Gastrocnemius medialis (tissue), 4 donors: ENCODE measurements around the gene KATNB1. TPM values are rescaled to one million over a fixed set of nuclear protein-coding genes. Genes with fewer than 3 reads are reported as not detected.
"Not testable (repeated sequence)": the region's sequence is repeated elsewhere in the genome, so short reads cannot be mapped to it uniquely, and the experiment has no call there.

ENCODE experiments used
- ATAC-seq, 2 donors: fragments of 150-250 bp; one replicate each; pipeline ENCODE4 v1.9.1; 2016
- DNase-seq, 2 donors: peaks; one replicate each; pipeline ENCODE4 v3.0.0-alpha.2; 2019
- H3K27ac ChIP-seq, 4 donors: fragments of 200-600 bp; sonication (generic); 1 replicate in 1 of 4; 2 replicates in 3 of 4; pipeline ENCODE4 v1.5.1; 2016 to 2018; ENCODE audit warnings: mild to moderate bottlenecking in 2 of 4, moderate library complexity in 1 of 4
- H3K27me3 ChIP-seq, 3 donors: fragments of 200-600 bp; sonication (generic) in 2 of 3; 1 replicate in 1 of 3; 2 replicates in 2 of 3; pipeline versions ENCODE4 v1.5.1 to v1.6.0; 2016 to 2019; ENCODE audit warnings: mild to moderate bottlenecking in 1 of 3, moderate library complexity in 1 of 3
- H3K36me3 ChIP-seq, 2 donors: fragments of 200-600 bp; sonication (generic) in 1 of 2; one replicate each; pipeline ENCODE4 v1.5.1; 2017 to 2018
- H3K4me1 ChIP-seq, 2 donors: fragments of 200-600 bp; sonication (generic) in 1 of 2; one replicate each; pipeline ENCODE4 v1.5.1; 2016 to 2017; ENCODE audit warnings: mild to moderate bottlenecking in 2 of 2
- H3K4me3 ChIP-seq, 4 donors: fragments of 200-600 bp; sonication (generic) in 3 of 4; 1 replicate in 1 of 4; 2 replicates in 3 of 4; pipeline ENCODE4 v1.5.1; 2016 to 2019; ENCODE audit warnings: mild to moderate bottlenecking in 2 of 4
- H3K9me3 ChIP-seq, 3 donors: fragments of 200-600 bp; sonication (generic) in 2 of 3; 1 replicate in 1 of 3; 2 replicates in 2 of 3; pipeline ENCODE4 v1.5.1; 2016 to 2019
- POLR2A ChIP-seq, 2 donors: fragments of 450-650 bp; IDR thresholded peaks; one replicate each; pipeline ENCODE4 v1.6.1; 2017; ENCODE audit warnings: antibody characterized with exemption in 2 of 2, mild to moderate bottlenecking in 2 of 2, moderate library complexity in 2 of 2
- in situ Hi-C, 4 donors: fragments of 200-750 bp; cut with MboI; loops; one replicate each; pipeline versions ENCODE4 v1.15.0 to v1.8.0; 2017; ENCODE audit warnings: low sequenced_read_pairs in 4 of 4
- intact Hi-C: fragments of 100-400 bp; cut with DNase I; formaldehyde crosslinking; loops from one replicate; pipeline ENCODE4 v1.15.1; 2023; ENCODE audit warnings: low total_unique reads
- total RNA-seq, 4 donors: library from RNA; depleted of rRNA; stranded (reverse); fragments of >200 nt; gene quantifications; one replicate each; pipeline versions ENCODE4 v1.1.0 to v1.2.3, GENCODE V29; 2016
- TF ChIP-seq, protein P1 (sequence below), 5 experiments: fragments of 450-650 bp in 3 of 5; fragments of 200-600 bp in 2 of 5; sonication (generic) in 2 of 5; IDR thresholded peaks in 4 of 5; conservative IDR thresholded peaks in 1 of 5; 1 replicate in 4 of 5; 2 replicates in 1 of 5; pipeline ENCODE4 v1.5.1; 2016 to 2019; ENCODE audit warnings: antibody characterized with exemption in 5 of 5, mild to moderate bottlenecking in 3 of 5, moderate library complexity in 3 of 5

KATNB1 gene
- total RNA-seq, 4 donors from 2014 or later = 10.7 to 18.0 (median 14.2) TPM

DNA sequence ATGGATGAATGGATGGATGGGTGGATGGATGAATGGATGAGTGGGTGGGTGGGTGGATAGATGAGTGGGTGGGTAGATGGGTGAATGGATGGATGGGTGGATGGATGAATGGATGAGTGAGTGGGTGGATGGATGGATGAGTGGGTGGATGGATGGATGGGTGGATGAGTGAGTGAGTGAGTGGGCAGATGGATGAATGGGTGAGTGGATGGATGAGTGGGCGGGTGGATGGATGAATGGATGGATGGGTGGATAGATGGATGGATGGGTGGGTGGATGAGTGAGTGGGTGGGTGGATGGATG is 6.4 kb upstream of the KATNB1 start:
- intact Hi-C loops (no loop called here), in situ Hi-C loops (loop anchor here in 2 of 4 donors (25.0 kb wide), 2 partner anchors 283 to 292 kb away; partner anchors contain the start of genes CIAPIN1 (in 1 of the 2), COQ9 (in 1 of the 2), USB1 (in 1 of the 2) and ZNF319 (in 1 of the 2))
- no peaks in the 10 kb centered on the region for H3K4me1 ChIP-seq
- H3K27ac ChIP-seq = no peak overlapping the region
- H3K27me3 ChIP-seq = no peaks in the 10 kb centered on the region
- TF ChIP-seq, protein P1, sequence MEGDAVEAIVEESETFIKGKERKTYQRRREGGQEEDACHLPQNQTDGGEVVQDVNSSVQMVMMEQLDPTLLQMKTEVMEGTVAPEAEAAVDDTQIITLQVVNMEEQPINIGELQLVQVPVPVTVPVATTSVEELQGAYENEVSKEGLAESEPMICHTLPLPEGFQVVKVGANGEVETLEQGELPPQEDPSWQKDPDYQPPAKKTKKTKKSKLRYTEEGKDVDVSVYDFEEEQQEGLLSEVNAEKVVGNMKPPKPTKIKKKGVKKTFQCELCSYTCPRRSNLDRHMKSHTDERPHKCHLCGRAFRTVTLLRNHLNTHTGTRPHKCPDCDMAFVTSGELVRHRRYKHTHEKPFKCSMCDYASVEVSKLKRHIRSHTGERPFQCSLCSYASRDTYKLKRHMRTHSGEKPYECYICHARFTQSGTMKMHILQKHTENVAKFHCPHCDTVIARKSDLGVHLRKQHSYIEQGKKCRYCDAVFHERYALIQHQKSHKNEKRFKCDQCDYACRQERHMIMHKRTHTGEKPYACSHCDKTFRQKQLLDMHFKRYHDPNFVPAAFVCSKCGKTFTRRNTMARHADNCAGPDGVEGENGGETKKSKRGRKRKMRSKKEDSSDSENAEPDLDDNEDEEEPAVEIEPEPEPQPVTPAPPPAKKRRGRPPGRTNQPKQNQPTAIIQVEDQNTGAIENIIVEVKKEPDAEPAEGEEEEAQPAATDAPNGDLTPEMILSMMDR (IDR thresholded peaks at IDR 0.05 in 4 of 5, conservative IDR thresholded peaks at IDR 0.05 in 1 of 5) = no peak
- TF ChIP-seq POLR2A (IDR thresholded peaks at IDR 0.05) = no peak
- H3K4me3 ChIP-seq = no peak overlapping the region
- no peaks in the 10 kb centered on the region for H3K36me3 ChIP-seq
- DNase-seq (no peak), ATAC-seq (no peak)
- no peaks in the 10 kb centered on the region for H3K9me3 ChIP-seq

DNA sequence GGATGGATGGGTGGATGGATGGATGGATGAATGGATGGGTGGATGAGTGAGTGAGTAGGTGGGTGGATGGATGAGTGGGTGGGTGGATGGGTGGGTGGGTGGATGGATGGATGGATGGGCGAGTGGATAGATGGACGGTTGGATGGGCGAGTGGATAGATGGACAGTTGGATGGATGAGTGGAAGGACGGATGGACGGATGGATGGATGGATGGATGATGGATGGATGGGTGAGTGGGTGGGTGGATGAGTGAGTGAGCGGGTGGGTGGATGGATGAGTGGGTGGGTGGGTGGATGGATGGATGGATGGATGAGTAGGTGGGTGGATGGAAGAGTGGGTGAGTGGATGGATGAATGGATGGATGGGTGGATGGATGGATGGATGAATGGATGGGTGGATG is 5.7 kb upstream of the KATNB1 start:
- in situ Hi-C loops = loop anchor here in 2 of 4 donors (25.0 kb wide), 2 partner anchors 282 to 293 kb away; partner anchors contain the start of genes CIAPIN1 (in 1 of the 2), COQ9 (in 1 of the 2), USB1 (in 1 of the 2) and ZNF319 (in 1 of the 2)
- H3K9me3 ChIP-seq, ATAC-seq, H3K36me3 ChIP-seq, H3K4me3 ChIP-seq, H3K27me3 ChIP-seq, H3K27ac ChIP-seq, H3K4me1 ChIP-seq, DNase-seq: not testable (repeated sequence)
- intact Hi-C loops = loop anchor here (10.0 kb wide), 1 partner anchor 545 kb away; the partner anchor contains the start of genes PSME3IP1 and RSPRY1

DNA sequence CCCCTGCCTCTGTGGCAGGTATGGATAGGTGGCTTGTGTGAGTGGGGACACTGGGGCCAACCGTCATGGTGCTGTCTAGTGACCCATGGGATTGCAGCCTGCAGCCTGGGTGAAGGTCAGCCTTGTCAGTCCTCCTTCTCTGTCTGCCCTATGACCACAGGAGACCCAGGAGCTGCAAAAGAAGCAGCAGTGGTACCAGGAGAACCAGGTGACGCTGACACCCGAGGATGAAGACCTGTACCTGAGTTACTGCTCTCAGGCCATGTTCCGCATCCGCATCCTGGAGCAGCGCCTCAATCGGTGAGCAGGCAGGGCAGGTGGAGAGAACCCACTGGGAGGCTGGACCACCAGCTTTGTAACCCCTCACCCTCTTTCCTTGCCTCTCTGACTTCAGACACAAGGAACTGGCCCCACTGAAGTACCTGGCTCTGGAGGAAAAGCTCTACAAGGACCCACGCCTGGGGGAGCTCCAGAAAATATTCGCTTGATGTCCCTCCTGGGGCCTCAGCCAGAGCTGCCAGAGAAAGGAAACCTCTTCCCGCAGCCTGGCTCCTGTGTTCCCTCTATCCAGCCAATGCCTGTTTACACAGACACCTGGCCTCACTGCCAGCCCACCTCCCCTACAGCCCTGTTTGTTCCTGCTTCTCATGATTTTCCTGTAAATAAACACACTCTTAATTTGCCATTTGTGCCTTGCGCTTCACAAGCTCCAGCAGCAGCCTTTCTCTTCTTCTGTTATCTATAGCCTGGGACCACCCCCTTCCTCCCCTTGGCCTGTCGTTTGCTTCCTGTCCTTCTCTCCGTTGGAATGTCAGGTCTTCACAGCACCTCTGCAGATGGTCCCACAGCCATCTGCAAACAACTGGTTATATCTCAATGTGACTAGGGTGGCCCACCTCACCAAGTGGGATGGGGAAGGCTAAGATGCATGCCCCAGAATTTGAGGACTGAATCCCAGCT is 4.5 kb upstream of the KATNB1 start:
- no peak for DNase-seq
- intact Hi-C loops = loop anchor here (10.0 kb wide), 1 partner anchor 546 kb away; the partner anchor contains the start of genes PSME3IP1 and RSPRY1
- H3K27ac ChIP-seq = no peak overlapping the region
- no peak for ATAC-seq
- in situ Hi-C loops = loop anchor here in 2 of 4 donors (25.0 kb wide), 2 partner anchors 281 to 294 kb away; partner anchors contain the start of genes CIAPIN1 (in 1 of the 2), COQ9 (in 1 of the 2), USB1 (in 1 of the 2) and ZNF319 (in 1 of the 2)
- no peak overlapping the region for H3K4me3 ChIP-seq
- no peaks in the 10 kb centered on the region for H3K36me3 ChIP-seq
- H3K9me3 ChIP-seq = no peaks in the 10 kb centered on the region
- H3K27me3 ChIP-seq = no peaks in the 10 kb centered on the region
- no peak for TF ChIP-seq POLR2A (IDR thresholded peaks at IDR 0.05)
- TF ChIP-seq, protein P1 (IDR thresholded peaks at IDR 0.05 in 4 of 5, conservative IDR thresholded peaks at IDR 0.05 in 1 of 5) = no peak
- peaks cover 6 to 10% of the 10 kb centered on the region in 2 donors for H3K4me1 ChIP-seq

DNA sequence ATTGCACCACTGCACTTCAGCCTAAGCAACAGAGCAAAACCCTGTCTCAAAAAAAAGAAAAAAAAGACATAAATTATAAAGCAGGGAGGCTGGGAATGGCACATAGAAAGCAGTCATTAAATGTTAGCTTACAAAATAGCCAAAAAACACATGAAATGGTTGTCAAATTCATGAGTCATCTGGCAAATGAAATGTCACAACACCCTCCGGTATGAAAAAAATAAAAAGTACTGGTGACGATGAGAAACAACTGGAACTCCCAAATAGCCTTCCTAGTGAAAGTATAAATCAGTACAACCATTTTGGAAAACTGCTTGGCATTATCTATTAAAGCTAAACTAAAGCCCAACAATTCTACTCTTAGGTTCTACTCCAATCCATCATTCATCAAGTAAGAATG is 3.5 kb upstream of the KATNB1 start:
- Histone ChIP-seq H3K27ac (no peak overlapping the region), H3K9me3 (no peaks in the 10 kb centered on the region), H3K4me3 (no peak overlapping the region), H3K4me1 (peaks cover 14 to 19% of the 10 kb centered on the region in 2 donors), H3K36me3 (no peaks in the 10 kb centered on the region), H3K27me3 (no peaks in the 10 kb centered on the region)
- DNase-seq (no peak), ATAC-seq (no peak)
- in situ Hi-C loops = loop anchor here in 2 of 4 donors (25.0 kb wide), 2 partner anchors 280 to 295 kb away; partner anchors contain the start of genes CIAPIN1 (in 1 of the 2), COQ9 (in 1 of the 2), USB1 (in 1 of the 2) and ZNF319 (in 1 of the 2)
- TF ChIP-seq, protein P1 (IDR thresholded peaks at IDR 0.05 in 4 of 5, conservative IDR thresholded peaks at IDR 0.05 in 1 of 5) = no peak
- TF ChIP-seq POLR2A (IDR thresholded peaks at IDR 0.05) = no peak
- intact Hi-C loops = loop anchor here (10.0 kb wide), 1 partner anchor 547 kb away; the partner anchor contains the start of genes PSME3IP1 and RSPRY1
